Colon (tissue), 2 donors: Measurements from ENCODE around the gene DVL2.

Source experiments
- FAIRE-seq: peaks from 2 replicates; lab custom pipeline; 2012; peaks lifted over from hg19 to GRCh38; lab: Jason Lieb, UNC
- donor health status: control.
- donor health status: control.

The DVL2 gene

DNA sequence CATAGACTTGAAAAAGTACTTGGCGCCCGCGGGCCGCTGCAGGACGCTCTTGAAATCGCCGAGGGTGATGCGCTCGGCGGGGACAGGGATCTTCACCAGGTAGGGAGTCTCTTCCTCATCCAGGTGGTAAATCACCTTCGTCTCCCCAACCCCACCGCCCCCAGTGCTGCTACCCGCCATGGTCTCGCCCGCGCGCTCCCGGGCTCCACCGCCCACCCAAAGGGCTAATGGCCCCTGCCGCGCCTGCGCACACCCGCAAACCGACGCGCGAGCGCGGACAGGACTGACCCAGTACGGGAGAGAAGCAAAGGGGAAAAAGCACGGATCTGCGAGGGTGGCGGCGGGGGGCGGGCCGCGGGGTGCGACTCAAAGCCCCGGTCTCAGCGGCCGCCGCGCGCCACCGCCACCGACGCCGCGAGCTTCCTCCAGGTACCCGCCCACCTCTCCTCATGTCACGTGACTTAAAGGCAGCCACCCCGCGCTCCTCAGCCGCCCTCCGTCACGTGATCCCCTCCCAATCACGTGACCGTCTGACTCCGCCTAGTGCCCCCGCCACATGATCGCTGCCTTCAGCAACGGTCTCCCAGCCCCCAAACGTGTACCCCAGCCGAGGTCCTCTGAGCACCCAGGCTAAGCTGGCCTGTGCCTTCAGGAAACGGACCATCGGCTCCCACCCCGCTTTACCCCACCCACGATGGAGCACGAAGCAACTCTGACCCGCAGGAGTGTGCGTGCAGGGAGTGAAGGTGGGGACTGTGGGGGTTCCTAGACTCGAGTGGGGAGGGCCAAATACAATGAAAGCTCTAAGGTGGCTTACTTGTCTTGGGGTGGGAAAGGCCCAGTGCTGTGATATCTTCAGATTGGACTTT lies at the start of gene DVL2:
TSS of gene DVL2 (minus strand) at position 435 of the 869 bp plus-strand sequence. CDS start at position 180, 255 bp downstream.
- FAIRE-seq: no peak

DNA sequence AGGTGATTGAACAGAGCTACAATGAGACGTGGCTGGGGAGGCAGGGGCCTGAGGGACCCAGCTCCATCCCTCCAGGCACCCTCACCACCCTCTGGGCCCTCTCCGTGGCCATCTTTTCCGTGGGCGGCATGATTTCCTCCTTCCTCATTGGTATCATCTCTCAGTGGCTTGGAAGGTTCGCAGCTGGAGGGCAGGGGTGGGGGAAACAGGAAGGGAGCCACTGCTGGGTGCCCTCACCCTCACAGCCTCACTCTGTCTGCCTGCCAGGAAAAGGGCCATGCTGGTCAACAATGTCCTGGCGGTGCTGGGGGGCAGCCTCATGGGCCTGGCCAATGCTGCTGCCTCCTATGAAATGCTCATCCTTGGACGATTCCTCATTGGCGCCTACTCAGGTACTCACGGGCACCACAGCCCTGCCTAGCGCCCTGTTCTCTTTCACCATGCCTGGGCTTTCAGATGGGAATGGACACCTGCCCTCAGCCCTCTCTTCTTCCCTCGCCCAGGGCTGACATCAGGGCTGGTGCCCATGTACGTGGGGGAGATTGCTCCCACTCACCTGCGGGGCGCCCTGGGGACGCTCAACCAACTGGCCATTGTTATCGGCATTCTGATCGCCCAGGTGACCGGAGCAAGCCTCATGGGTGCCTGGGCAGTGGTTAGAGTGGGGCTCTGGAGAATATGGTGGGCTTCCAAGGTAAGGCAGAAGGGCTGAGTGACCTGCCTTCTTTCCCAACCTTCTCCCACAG lies 49.3 kb upstream of the DVL2 start:
- FAIRE-seq: no peak

DNA sequence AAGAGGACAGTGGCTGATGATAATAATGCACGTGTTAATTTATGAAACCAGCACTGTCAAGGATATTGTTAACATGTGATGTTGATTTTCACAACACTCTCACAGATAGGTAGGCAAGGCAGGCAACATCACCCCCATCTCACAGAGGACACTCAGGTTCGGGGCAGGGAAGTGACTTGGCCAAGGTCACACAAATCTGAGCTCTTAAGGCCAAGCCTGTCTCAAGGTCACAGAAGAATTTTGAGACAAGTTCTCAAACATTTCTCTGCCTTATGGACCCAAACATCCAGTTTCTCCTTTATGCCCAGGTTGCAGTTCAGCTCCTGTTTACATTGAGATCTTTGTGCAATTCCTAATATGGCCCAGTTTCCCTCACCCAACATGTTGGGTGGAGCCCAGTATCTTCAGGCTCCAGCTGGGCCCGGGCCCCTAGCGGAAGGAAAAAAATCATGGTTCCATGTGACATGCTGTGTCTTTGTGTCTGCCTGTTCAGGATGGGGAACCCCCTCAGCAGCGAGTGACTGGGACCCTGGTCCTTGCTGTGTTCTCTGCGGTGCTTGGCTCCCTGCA lies 48.5 kb upstream of the DVL2 start:
- FAIRE-seq: no peak

DNA sequence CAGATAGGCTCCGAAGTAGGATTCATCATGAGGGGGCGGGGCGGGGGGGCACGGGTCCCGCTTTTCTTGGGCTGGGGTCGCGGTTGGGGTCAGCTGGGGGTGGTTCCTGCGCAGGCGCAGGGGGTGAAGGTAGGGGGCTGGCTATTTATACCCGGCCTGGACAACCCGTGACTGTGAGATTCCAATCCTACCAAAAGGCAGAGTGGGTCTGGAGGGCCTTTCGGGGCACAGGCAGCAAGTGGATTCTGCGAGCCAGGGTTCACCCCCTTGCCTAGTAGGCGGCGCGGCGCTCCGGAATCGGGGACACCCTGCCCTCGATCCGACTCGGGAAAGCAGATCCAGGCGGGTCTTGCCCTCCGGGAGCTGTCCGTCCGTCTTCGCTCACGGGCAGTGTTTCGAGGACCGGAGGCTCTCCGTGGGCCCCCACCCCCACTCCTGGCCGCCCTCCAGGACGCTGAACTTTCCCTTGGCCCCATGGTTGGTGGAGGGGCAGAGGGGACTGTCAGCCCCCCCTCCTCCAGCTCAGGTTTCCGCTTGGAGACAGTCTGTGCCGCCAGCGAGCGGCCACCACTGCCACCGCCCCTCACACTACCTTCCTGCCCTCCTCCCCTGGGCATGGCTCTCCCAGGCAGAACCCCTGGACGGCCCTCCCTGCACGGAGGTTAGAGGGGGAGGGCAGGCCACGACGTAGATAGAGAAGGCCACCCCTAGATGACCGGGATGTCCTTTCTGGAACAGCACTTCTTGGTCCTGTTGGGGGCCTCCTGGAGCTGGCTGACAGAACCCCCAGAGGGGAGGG lies 47.8 kb upstream of the DVL2 start:
- no peak for FAIRE-seq

DNA sequence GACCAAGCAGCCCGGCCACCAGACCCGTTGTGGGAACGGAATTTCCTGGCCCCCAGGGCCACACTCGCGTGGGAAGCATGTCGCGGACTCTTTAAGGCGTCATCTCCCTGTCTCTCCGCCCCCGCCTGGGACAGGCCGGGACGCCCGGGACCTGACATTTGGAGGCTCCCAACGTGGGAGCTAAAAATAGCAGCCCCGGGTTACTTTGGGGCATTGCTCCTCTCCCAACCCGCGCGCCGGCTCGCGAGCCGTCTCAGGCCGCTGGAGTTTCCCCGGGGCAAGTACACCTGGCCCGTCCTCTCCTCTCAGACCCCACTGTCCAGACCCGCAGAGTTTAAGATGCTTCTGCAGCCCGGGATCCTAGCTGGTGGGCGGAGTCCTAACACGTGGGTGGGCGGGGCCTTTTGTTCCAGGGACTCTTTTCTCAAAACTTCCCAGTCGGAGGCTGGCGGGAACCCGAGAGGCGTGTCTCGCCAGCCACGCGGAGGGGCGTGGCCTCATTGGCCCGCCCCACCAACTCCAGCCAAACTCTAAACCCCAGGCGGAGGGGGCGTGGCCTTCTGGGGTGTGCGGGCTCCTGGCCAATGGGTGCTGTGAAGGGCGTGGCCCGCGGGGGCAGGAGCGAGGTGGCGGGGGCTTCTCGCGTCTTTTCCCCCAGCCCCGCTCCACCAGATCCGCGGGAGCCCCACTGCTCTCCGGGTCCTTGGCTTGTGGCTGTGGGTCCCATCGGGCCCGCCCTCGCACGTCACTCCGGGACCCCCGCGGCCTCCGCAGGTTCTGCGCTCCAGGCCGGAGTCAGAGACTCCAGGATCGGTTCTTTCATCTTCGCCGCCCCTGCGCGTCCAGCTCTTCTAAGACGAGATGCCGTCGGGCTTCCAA lies 47.0 kb upstream of the DVL2 start, which contains the start of gene SLC2A4:
TSS of gene SLC2A4 (plus strand) at position 645 of the 879 bp plus-strand sequence. CDS start at position 862, 217 bp downstream.
- peak; percentile 18 for FAIRE-seq

DNA sequence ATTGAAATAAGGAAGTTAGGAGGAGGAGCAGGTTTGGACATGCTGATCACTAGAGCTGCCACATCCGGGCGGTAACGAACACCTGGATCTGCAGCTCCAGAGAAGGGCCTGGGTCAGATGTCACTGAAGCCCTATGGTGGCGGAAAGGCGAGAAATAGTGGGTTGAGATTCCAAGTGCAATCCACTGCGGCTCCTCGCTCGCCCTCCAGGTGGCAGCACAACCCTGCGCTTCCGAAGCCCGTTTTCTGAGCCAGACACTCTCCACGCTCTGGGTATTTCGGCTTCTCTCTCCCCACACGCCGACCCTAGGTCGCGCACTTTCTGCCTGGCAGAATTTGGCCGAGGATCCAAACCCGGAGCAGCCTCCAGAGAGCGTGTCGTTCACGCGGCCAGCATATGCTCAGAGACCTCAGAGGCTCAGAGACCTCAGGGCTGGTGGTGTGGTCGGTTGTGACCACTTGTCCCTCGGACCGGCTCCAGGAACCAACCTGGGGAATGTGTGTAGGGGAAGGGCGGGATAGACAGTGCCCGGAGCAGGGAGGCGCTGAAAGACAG lies 46.3 kb upstream of the DVL2 start:
- no peak for FAIRE-seq

DNA sequence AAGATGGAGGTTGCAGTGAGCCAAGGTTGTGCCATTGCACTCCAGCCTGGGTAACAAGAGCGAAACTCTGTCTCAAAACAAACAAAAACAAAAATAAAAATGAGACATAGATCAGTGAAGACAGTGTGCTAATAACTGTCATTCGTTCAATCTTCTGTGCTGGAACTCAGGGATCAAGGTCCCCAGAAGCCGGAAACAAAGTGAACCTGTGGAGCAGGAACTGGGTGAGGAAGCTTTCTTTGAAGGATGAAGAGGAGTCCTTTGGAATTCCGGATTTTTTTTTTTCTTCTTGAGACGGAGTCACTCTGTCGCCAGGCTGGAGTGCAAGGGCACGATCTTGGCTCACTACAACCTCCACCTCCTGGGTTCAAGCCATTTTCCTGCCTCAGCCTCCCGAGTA lies 45.1 kb upstream of the DVL2 start:
- no peak for FAIRE-seq

DNA sequence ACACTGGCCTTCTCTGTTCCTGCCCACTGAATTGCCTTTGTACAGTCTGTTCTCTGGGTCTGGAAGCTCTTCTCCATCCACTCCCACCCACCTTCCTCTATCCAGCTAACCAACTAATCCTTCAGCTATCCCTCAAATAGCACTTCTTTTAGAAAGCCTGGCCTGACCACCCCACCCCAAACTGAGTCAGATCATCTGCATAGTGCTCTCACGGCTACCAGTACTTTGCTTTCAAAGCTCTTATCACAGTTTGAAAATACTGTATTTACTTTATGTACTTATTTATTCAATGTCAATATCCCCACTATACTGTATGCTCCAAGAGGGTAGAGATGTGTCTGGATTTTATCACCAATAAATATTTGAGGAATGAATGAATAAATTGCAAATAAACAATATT lies 32.5 kb upstream of the DVL2 start:
- no peak for FAIRE-seq

DNA sequence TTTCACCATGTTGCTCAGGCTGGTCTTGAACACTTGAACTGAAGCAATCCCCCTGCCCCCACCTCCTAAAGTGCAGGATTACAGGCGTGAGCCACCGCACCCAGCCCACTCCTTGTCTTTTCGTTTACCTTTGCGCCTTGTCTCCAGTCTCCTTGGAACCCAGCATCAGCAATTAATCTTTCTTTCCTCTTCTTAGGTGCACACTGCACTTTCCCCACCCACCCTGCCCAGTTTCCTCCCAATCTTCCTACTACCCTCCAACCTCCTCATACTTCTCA lies 29.4 kb upstream of the DVL2 start:
- FAIRE-seq: no peak

DNA sequence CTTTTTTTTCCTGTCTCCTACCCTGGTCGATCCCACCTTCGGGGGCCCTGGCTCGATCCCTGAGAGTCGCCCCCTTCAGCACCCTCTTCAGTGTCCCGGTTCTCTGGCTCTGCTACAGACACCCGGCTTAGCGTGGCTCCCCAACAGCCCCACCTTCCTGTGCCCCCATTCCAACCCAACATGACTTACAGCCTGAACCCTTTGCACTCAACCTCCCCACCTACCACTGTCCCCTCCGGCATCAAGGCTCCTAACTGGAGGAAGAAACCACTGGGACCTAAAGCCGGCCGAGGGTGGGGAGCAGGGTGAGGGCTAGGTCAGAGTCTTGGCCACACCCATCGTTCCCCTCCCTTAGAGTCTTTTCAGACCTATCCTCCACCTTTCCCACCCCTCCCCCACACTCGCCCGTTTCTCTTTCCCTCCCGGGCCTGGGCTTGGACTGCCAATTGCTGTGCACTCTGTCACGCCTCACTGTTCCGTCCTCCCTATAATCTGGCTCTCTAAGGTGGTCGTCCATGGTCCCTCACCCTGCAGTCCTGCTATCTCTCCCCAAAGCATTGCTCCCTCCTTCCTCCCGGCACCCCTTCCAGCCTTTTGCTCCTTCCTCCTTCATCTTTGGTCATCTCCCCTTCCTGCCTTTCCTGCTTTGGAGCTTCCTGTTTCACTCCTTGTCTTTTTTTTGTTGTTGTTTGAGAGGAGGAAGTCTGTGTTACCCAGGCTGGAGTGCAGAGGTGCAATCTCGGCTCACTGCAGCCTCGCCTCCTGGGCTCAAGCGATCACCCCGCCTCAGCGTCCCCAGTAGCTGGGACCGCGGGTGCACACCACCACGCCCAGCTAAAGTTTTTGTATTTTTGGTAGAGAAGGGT lies 28.9 kb upstream of the DVL2 start:
- no peak for FAIRE-seq

DNA sequence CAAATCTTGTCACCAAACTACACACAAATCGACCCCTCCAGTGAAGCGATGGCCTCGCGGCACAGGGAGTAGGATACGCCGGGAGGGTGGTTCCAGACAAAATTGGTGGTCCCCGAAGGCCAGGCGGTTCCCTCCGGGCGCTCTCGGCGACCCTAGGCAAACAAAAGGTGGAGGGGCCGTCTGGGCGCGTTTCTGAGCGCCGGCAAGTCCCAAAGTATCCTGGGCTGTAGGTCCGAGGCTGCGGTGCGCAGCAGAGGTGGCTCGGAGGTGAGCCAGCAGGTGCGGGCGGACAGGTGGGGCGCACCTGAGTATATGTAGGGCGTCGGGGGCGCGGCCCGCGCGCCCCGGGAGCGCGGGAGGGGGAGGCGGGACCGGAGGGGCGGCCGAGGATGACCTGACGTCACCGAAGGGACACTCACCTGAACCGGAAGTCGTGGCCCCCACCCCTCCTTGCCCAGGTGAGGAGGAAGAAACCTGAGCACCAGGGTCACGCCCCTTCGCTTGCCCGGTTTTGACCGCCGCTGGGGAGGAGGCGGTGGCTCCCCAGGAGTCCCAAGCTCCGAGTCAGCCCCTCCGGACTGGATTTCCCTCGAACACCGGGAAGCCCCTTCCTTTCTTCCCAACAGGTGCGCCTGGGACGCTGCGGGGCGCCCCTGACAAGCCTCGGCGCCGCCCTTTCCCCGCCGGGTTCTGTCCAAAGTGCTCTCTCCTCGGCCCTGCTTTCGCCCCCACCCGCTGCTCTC lies 28.0 kb upstream of the DVL2 start, which contains the start of gene CLDN7:
TSS of gene CLDN7 (minus strand) at position 287 of the 743 bp plus-strand sequence. CDS start 435 bp downstream, outside the sequence.
- FAIRE-seq: no peak

DNA sequence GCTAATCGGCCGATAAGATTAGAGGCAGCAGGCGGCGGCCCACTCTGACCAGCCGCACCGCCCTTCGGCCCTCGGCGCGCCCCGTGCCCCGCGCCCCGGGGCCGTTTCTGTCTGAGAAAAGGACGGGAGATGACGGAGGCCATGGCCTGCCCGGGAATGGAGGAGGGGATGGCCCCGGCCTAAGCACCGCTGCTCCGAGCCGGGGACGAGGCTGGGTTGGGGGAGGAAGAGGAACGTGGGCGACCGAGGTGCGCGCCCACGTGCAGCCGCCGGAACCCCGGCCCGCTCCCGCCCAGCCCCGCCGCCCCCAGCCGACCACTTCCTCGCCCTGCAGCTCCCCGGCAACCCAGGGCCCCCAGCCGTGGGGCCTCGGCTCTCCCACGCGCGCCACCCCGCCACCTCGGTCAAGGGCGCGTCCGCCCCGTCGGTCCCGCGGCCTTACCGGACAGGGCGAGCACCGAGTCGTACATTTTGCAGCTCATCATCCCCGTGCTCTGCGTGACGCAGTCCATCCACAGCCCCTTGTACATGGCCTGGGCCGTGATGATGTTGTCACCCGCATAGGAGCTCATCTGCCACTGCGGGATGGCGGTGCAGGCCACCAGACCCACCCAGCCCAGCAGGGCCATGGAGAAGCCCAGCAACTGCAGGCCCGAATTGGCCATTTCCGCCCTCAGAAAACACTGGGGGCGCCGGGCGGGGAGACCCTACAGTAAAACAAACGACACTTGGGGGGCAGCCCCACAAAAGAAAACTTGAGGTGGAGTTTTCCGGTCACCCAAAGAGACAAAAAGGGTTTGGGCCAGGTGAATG lies 27.3 kb upstream of the DVL2 start:
- no peak for FAIRE-seq

DNA sequence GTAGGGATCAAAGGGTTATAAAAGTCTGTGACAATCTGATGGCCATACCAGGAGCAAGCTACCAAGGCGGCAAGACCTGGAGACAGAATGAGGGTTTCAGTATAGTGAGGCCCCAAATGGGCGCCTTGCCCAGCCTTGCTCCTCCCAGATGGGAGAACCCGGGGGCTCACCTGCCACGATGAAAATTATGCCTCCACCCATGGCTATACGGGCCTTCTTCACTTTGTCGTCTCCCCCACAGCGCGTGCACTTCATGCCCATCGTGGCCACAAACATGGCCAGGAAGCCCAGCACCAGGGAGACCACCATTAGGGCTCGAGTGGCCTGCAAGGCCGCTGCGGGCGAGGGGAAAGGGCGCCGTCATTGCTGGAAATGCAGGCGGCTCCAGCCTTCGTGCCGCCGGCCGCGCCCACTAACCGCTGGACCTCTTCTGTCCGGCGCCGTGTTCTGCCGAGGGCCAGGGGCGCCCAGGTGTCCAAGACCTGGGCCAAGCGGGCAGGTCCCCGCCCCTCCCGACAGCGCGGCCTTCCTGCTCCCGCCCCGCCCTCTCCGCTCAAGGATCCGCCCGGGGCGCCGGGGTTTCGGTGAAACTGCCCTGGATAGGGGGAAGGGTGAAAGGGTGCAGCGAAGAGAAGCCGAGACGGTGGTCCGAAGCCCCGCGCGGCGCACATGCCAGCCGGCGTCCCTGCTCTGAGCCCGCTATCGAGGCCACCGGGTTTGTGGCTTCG lies 26.5 kb upstream of the DVL2 start:
- no peak for FAIRE-seq

DNA sequence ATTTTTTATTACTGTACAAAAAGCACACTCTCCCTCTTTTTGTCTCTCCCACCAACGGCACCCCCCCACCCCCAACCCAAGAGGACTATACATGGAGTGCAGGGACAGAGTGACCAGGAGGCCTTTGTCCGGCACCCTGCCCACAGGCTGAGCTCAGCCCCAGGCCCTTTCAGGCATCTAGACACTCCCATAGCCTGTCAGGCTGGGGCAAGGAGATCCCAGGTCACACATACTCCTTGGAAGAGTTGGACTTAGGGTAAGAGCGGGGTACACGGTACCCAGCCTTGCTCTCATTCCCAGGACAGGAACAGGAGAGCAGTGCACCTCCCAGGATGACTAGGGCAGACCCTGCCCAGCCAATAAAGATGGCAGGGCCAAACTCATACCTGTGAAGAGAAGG lies 25.8 kb upstream of the DVL2 start:
- FAIRE-seq: no peak

DNA sequence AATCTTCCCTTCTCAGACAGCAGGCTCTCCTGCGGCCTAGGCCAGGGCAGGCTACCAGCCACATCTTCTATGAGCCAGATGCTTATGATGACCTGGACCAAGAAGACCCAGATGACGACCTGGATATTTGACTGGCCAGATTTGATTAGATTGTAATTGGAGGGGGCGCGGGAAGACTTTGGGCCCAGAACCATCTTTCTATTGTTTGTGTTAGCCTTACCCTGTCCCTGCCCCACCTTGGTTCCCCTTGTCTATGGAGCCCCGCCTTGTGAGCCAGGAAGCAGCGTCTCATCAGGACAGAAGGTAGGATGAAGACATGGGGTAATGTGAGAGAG lies 25.2 kb upstream of the DVL2 start:
- no peak for FAIRE-seq

DNA sequence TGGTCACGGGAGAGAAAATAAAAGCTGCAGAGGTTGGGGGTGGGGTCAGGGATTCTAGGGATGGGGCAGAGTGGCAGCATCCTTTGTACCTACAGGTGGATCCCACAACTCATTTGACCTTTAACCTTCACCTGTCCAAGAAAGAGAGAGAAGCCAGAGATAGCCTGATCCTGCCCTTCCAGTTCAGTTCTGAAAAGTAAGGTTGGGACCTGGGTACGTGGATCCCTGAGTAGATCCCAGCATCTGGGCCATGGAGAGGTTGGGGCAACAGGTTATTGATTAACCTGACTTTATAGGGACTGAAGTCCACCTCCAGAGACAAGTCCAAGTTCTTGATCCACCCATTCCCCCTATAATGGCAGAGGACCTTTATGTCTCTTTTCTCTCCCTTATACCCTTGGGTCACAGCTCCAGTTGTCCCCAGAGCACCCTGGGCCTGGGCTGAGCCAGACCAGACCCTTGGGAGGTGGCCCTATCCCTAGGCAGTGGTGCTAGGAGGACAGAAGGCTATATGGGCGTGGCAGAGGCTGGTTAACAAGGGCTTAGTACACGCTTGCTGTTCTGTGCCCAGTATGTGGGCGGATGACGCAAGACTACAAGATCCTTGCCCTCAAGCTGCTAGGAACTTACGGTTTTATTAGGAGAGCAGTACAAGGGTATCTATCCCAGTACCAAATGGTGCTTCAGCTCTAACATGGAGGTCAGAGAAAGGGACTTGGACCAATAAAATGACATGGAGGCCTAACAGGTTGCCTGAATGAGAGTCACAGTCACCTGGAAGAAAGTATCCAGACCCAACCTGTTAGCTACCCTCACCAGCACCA lies 24.6 kb upstream of the DVL2 start:
- FAIRE-seq: no peak
